ENCODE measurements around the gene SPARCL1.

SPARCL1 gene

GRCh38 chr4:87541956-87542709 is 13.0 kb upstream of the SPARCL1 start:
- no peaks in the 10 kb centered on the region for H3K27me3 ChIP-seq (replicated peaks; ENCODE audit: control insufficient read depth, insufficient read depth, low read length, poor library complexity, severe bottlenecking)
- no peaks in the 10 kb centered on the region for H3K9me3 ChIP-seq (ENCODE audit: control insufficient read depth, low read length)
- no peak for DNase-seq

DNA sequence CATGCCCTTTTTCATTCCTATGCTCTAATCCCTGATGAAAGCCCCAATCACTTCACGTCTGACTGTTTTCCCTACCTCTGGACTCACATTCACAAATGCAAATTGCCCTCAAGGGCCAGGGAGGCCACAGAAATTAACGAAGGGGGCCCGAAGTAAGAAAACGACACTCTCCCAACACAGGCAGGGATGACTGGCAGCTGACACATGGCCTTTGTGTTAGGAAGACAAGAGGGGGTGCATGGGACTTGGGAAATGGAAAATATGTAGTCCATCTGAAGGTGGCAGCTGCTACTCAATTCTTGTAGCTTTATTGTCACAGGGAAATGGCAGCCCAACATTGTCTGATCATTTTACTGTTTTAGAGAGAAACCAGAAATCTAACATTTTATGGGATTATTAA is 12.3 kb upstream of the SPARCL1 start:
- Histone ChIP-seq H3K4me3 (ENCODE audit: insufficient read depth, low read depth, low read length, poor library complexity, severe bottlenecking) (no peak overlapping the region), H3K27ac (ENCODE audit: insufficient read depth, low read length, poor library complexity, severe bottlenecking) (no peak overlapping the region), H3K36me3 (ENCODE audit: control insufficient read depth, insufficient read depth, low read length) (no peaks in the 10 kb centered on the region), H3K4me1 (ENCODE audit: control insufficient read depth, insufficient read depth, low read length, poor library complexity, severe bottlenecking) (no peaks in the 10 kb centered on the region), H3K27me3 (replicated peaks; ENCODE audit: control insufficient read depth, insufficient read depth, low read length, poor library complexity, severe bottlenecking) (no peaks in the 10 kb centered on the region), H3K9me3 (ENCODE audit: control insufficient read depth, low read length) (no peaks in the 10 kb centered on the region)
- DNase-seq, result no peak

More at GRCh38 chr4:87541956-87542709, 13.0 kb upstream of the SPARCL1 start:
- H3K36me3 ChIP-seq (ENCODE audit: control insufficient read depth, insufficient read depth, low read length), result no peaks in the 10 kb centered on the region
- no peak overlapping the region for H3K27ac ChIP-seq (ENCODE audit: insufficient read depth, low read length, poor library complexity, severe bottlenecking)
- H3K4me3 ChIP-seq (ENCODE audit: insufficient read depth, low read depth, low read length, poor library complexity, severe bottlenecking), result no peak overlapping the region
- H3K4me1 ChIP-seq (ENCODE audit: control insufficient read depth, insufficient read depth, low read length, poor library complexity, severe bottlenecking), result no peaks in the 10 kb centered on the region

- H3K4me3 ChIP-seq (ENCODE audit: insufficient read depth, low read depth, low read length, poor library complexity, severe bottlenecking), result no peak overlapping the region
- no peaks in the 10 kb centered on the region for H3K27me3 ChIP-seq (replicated peaks; ENCODE audit: control insufficient read depth, insufficient read depth, low read length, poor library complexity, severe bottlenecking)
- H3K4me1 ChIP-seq (ENCODE audit: control insufficient read depth, insufficient read depth, low read length, poor library complexity, severe bottlenecking), result no peaks in the 10 kb centered on the region
- H3K36me3 ChIP-seq (ENCODE audit: control insufficient read depth, insufficient read depth, low read length), result no peaks in the 10 kb centered on the region
- no peak for DNase-seq
- H3K27ac ChIP-seq (ENCODE audit: insufficient read depth, low read length, poor library complexity, severe bottlenecking), result no peak overlapping the region
- H3K9me3 ChIP-seq (ENCODE audit: control insufficient read depth, low read length), result no peaks in the 10 kb centered on the region
Measured at GRCh38 chr4:87540146-87541058, 11.2 kb upstream of the SPARCL1 start.

GRCh38 chr4:87532907-87533306 is 3.7 kb upstream of the SPARCL1 start:
- H3K4me3 ChIP-seq (ENCODE audit: insufficient read depth, low read depth, low read length, poor library complexity, severe bottlenecking), result no peak overlapping the region
- H3K36me3 ChIP-seq (ENCODE audit: control insufficient read depth, insufficient read depth, low read length), result no peaks in the 10 kb centered on the region
- no peaks in the 10 kb centered on the region for H3K4me1 ChIP-seq (ENCODE audit: control insufficient read depth, insufficient read depth, low read length, poor library complexity, severe bottlenecking)
- H3K27ac ChIP-seq (ENCODE audit: insufficient read depth, low read length, poor library complexity, severe bottlenecking), result no peak overlapping the region
- H3K27me3 ChIP-seq (replicated peaks; ENCODE audit: control insufficient read depth, insufficient read depth, low read length, poor library complexity, severe bottlenecking), result no peaks in the 10 kb centered on the region
- H3K9me3 ChIP-seq (ENCODE audit: control insufficient read depth, low read length), result no peaks in the 10 kb centered on the region
- no peak for DNase-seq

DNA sequence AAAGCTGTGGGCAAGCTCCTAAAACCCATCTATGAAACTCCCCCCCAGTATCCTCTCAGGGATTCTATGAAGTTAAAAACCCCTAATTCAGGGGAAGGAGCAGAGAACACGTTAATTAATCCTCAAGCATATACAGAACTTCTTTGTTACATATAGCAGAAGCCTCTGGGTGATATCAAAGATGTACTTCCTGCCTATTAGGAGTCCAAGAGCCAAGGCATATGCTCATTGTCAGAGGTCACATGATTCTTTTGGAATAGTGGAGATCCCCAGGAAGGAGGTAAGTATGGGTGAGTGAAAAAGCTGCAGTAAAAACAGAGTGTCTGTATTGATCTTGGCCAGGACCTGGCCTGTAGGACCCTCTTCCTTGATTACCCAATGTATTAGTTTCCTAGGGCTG is 2.9 kb upstream of the SPARCL1 start:
- no peaks in the 10 kb centered on the region for H3K4me1 ChIP-seq (ENCODE audit: control insufficient read depth, insufficient read depth, low read length, poor library complexity, severe bottlenecking)
- H3K27me3 ChIP-seq (replicated peaks; ENCODE audit: control insufficient read depth, insufficient read depth, low read length, poor library complexity, severe bottlenecking), result no peaks in the 10 kb centered on the region
- no peaks in the 10 kb centered on the region for H3K36me3 ChIP-seq (ENCODE audit: control insufficient read depth, insufficient read depth, low read length)
- DNase-seq, result no peak
- no peak overlapping the region for H3K27ac ChIP-seq (ENCODE audit: insufficient read depth, low read length, poor library complexity, severe bottlenecking)
- H3K9me3 ChIP-seq (ENCODE audit: control insufficient read depth, low read length), result no peaks in the 10 kb centered on the region
- H3K4me3 ChIP-seq (ENCODE audit: insufficient read depth, low read depth, low read length, poor library complexity, severe bottlenecking), result no peak overlapping the region

- H3K36me3 ChIP-seq (ENCODE audit: control insufficient read depth, insufficient read depth, low read length), result no peaks in the 10 kb centered on the region
- DNase-seq, result no peak
- H3K4me3 ChIP-seq (ENCODE audit: insufficient read depth, low read depth, low read length, poor library complexity, severe bottlenecking), result no peak overlapping the region
- H3K4me1 ChIP-seq (ENCODE audit: control insufficient read depth, insufficient read depth, low read length, poor library complexity, severe bottlenecking), result no peaks in the 10 kb centered on the region
- no peak overlapping the region for H3K27ac ChIP-seq (ENCODE audit: insufficient read depth, low read length, poor library complexity, severe bottlenecking)
- H3K9me3 ChIP-seq (ENCODE audit: control insufficient read depth, low read length), result no peaks in the 10 kb centered on the region
- no peaks in the 10 kb centered on the region for H3K27me3 ChIP-seq (replicated peaks; ENCODE audit: control insufficient read depth, insufficient read depth, low read length, poor library complexity, severe bottlenecking)
Measured at GRCh38 chr4:87531621-87532020, 2.4 kb upstream of the SPARCL1 start.

DNA sequence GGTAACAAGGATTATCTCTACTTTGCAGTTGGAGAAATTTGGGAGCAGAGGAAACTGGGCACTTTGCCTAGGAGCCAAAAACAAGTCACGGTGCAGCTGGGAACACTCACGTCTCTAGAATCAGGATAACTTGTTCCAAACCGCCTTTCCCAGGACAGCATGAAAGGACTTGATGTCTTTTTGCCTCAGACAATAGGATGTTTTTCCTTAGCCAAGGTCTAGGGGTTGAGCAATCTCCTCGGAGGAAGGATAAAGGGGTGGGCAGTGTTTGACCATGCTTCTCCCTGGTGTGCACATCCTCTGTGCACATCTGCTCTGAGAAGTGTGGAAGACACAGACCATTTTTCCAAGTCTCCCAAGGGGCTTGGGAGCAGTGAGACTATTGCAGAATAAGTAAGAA is 1.7 kb upstream of the SPARCL1 start:
- no peaks in the 10 kb centered on the region for H3K36me3 ChIP-seq (ENCODE audit: control insufficient read depth, insufficient read depth, low read length)
- no peaks in the 10 kb centered on the region for H3K9me3 ChIP-seq (ENCODE audit: control insufficient read depth, low read length)
- no peak overlapping the region for H3K4me3 ChIP-seq (ENCODE audit: insufficient read depth, low read depth, low read length, poor library complexity, severe bottlenecking)
- H3K27me3 ChIP-seq (replicated peaks; ENCODE audit: control insufficient read depth, insufficient read depth, low read length, poor library complexity, severe bottlenecking), result no peaks in the 10 kb centered on the region
- no peaks in the 10 kb centered on the region for H3K4me1 ChIP-seq (ENCODE audit: control insufficient read depth, insufficient read depth, low read length, poor library complexity, severe bottlenecking)
- no peak overlapping the region for H3K27ac ChIP-seq (ENCODE audit: insufficient read depth, low read length, poor library complexity, severe bottlenecking)
- no peak for DNase-seq

DNA sequence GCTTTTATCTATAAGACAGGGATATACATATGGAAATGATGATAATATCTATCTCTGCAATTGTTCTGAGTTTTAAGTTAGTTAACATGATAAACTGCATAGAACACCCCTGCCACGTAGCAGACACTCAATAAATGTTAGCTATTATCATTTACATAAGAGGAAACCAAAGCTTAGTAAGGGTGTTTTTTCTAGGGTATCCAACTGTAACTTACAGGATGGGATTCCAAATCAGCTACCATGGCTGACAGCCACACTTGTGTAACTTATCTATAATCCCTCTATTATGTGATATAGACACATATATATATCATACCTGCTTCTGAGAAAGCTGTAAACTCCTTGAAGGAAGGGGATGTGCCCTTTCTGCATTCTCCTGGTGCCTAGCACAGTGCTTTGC is 1.1 kb upstream of the SPARCL1 start:
- Histone ChIP-seq H3K4me1 (ENCODE audit: control insufficient read depth, insufficient read depth, low read length, poor library complexity, severe bottlenecking) (no peaks in the 10 kb centered on the region), H3K36me3 (ENCODE audit: control insufficient read depth, insufficient read depth, low read length) (no peaks in the 10 kb centered on the region), H3K27me3 (replicated peaks; ENCODE audit: control insufficient read depth, insufficient read depth, low read length, poor library complexity, severe bottlenecking) (no peaks in the 10 kb centered on the region), H3K4me3 (ENCODE audit: insufficient read depth, low read depth, low read length, poor library complexity, severe bottlenecking) (no peak overlapping the region), H3K27ac (ENCODE audit: insufficient read depth, low read length, poor library complexity, severe bottlenecking) (no peak overlapping the region), H3K9me3 (ENCODE audit: control insufficient read depth, low read length) (no peaks in the 10 kb centered on the region)
- DNase-seq, result no peak

- H3K4me3 ChIP-seq (ENCODE audit: insufficient read depth, low read depth, low read length, poor library complexity, severe bottlenecking), result no peak overlapping the region
- H3K9me3 ChIP-seq (ENCODE audit: control insufficient read depth, low read length), result no peaks in the 10 kb centered on the region
- no peak for DNase-seq
- no peaks in the 10 kb centered on the region for H3K4me1 ChIP-seq (ENCODE audit: control insufficient read depth, insufficient read depth, low read length, poor library complexity, severe bottlenecking)
- H3K36me3 ChIP-seq (ENCODE audit: control insufficient read depth, insufficient read depth, low read length), result no peaks in the 10 kb centered on the region
- H3K27ac ChIP-seq (ENCODE audit: insufficient read depth, low read length, poor library complexity, severe bottlenecking), result no peak overlapping the region
- no peaks in the 10 kb centered on the region for H3K27me3 ChIP-seq (replicated peaks; ENCODE audit: control insufficient read depth, insufficient read depth, low read length, poor library complexity, severe bottlenecking)
Measured at GRCh38 chr4:87527431-87528220, 1.6 kb downstream of the SPARCL1 start.
